EL (cell line): ENCODE results near the gene SGO2.
A peak's percentile ranks its signal among the peaks of the same experiment; 100 is the strongest.

Source experiments
- DNase-seq: peaks from one replicate; pipeline ENCODE4 v3.0.0-alpha.2; 2016

SGO2 gene

DNA sequence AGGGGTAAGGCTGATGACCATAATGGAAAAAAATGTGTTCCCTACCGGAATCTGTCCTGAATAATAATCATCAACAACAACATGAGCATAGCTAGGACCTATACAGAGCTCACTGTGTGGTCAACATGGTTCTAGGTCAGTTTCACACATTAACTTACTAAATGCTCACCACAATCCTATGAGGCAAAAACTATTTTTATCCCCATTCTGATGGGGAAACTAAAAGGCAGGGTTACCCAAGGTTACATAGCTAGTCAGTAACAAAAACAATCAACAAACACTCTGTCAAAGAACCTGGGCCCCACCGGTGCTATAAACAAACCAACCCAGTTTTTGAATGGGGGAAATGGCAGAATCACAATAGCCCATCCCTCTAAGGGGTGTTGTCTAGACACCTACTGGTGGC is 100.0 kb downstream of the SGO2 start:
- peak; percentile 71 for DNase-seq

DNA sequence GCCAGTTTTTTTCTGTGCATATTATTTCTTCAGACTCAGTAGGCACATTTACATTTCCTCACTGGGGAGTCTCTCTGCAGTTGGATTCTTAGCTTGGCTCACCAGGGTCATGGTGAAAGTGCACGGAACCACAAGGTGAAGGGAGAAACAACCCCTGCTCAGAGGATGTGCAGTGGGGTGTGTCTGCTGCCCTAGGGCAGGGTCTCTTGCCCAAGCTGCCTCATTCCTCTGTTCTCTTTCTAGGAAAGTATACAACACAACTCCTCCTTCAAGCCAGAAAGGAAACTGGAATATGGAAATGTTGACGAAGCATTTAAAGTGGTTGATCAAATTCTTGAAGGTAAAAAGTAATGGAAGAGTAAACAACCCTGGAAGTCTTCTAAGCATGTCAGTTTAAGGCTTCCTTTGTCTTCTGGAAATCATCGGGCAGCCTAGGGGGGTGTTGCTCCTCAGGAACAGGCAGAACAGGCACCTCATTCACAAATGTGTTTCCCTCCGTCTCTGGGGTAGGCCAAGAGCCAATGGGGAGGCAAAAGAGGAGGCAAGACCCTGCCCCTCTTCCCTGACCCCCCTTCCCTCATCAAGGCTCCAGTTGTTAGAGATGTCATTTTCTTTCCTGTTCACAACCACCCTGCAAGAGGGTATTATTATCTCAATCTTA is 101.2 kb downstream of the SGO2 start:
- no peak for DNase-seq

DNA sequence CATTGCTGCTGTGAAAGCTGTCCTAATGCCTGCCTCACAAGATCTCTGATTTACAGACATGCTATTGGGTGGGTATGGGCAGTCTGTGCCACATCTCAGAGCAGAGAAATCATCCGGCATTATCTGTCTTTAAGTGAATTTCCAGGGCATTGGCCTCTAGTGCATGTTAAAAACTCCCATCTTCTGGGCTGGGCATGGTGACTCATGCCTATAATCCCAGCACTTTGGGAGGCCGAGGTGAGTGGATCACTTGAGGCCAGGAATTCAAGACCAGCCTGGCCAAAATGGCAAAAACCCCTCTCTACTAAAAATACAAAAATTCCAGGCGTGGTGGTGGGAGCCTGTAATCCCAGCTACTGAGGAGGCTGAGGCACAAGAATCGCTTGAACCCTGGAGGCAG is 102.5 kb downstream of the SGO2 start:
- DNase-seq: peak; percentile 51

DNA sequence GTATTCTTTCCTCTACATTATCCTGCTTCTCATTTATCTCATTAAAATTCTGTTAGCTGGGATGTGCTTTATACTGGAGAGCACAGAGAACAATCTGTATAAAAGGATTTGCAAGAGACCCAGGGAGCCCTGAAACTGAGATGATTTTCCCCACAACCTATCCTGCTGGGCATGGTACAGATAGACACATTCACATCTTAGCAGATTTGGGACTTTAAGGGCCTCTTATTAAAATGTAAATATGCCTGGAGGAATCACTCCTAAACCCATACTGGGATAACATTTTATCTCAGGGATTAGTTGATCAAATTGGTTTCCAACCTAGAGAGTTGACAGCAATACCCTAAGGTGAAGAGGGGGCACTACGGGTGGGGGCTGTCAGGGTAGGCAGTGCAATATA is 105.3 kb downstream of the SGO2 start:
- DNase-seq: no peak
